H9 (cell line): ENCODE results near the gene SLC5A2. TPM values are rescaled to one million over a fixed set of nuclear protein-coding genes. Genes with fewer than 3 reads are reported as not detected.
A peak's percentile ranks its signal among the peaks of the same experiment; 100 is the strongest.

Experiments
- DNase-seq: peaks from one replicate; pipeline ENCODE4 v3.0.0-alpha.2; 2017
- H2AFZ ChIP-seq: one replicate; pipeline ENCODE4 v1.6.1; 2013; ENCODE audit warnings: mild to moderate bottlenecking, low read length, control low read depth, moderate library complexity
- H2AK5ac ChIP-seq: 2 replicates; pipeline ENCODE4 v1.6.1; 2013; ENCODE audit warnings: low read length, control low read depth, mixed read lengths; ENCODE audit not compliant: insufficient read length
- H2BK120ac ChIP-seq: one replicate; pipeline ENCODE4 v1.6.1; 2013; ENCODE audit warnings: low read depth, mild to moderate bottlenecking, low read length, control low read depth, inconsistent platforms; ENCODE audit not compliant: poor library complexity, severe bottlenecking
- H2BK12ac ChIP-seq: 2 replicates; pipeline ENCODE4 v1.6.1; 2013; ENCODE audit warnings: low read length, control low read depth, mixed read lengths, low read depth; ENCODE audit not compliant: insufficient read length
- H2BK15ac ChIP-seq: 2 replicates; pipeline ENCODE4 v1.6.1; 2013; ENCODE audit warnings: low read depth, low read length, control low read depth
- H2BK20ac ChIP-seq: one replicate; pipeline ENCODE4 v1.6.1; 2013; ENCODE audit warnings: low read depth, mild to moderate bottlenecking, low read length, control low read depth, inconsistent platforms; ENCODE audit not compliant: poor library complexity, severe bottlenecking
- H2BK5ac ChIP-seq: 2 replicates; pipeline ENCODE4 v1.6.1; 2013; ENCODE audit warnings: low read length, control low read depth, mixed read lengths; ENCODE audit not compliant: insufficient read length
- H3K14ac ChIP-seq: 2 replicates; pipeline ENCODE4 v1.6.1; 2013; ENCODE audit warnings: low read length, control low read depth; ENCODE audit not compliant: insufficient read depth
- H3K18ac ChIP-seq: 2 replicates; pipeline ENCODE4 v1.6.1; 2013; ENCODE audit warnings: low read depth, mild to moderate bottlenecking, mixed read lengths, low read length, control low read depth; ENCODE audit not compliant: insufficient read length
- H3K23ac ChIP-seq: 2 replicates; pipeline ENCODE4 v1.6.1; 2013; ENCODE audit warnings: low read length, control low read depth, mixed read lengths, low read depth; ENCODE audit not compliant: insufficient read length
- H3K23me2 ChIP-seq: 2 replicates; pipeline ENCODE4 v1.6.1; 2013; ENCODE audit warnings: low read depth, mild to moderate bottlenecking, mixed read lengths, low read length, control low read depth; ENCODE audit not compliant: insufficient read length, poor library complexity, severe bottlenecking
- H3K27ac ChIP-seq: 2 replicates; pipeline ENCODE4 v1.5.1; 2013; ENCODE audit warnings: low read length, control low read depth, mixed read lengths, low read depth; ENCODE audit not compliant: insufficient read length
- H3K27me3 ChIP-seq: 2 replicates; pipeline ENCODE4 v1.6.1; 2013; ENCODE audit warnings: low read length, control low read depth, inconsistent platforms; ENCODE audit not compliant: insufficient read depth
- H3K4ac ChIP-seq: 2 replicates; pipeline ENCODE4 v1.6.1; 2013; ENCODE audit warnings: low read depth, mild to moderate bottlenecking, control low read depth, inconsistent platforms, low read length, moderate library complexity
- H3K4me1 ChIP-seq: 2 replicates; pipeline ENCODE4 v1.6.1; 2013; ENCODE audit warnings: low read length, control low read depth, inconsistent platforms; ENCODE audit not compliant: insufficient read depth
- H3K4me2 ChIP-seq: 2 replicates; pipeline ENCODE4 v1.6.1; 2013; ENCODE audit warnings: low read length, control low read depth, mixed read lengths; ENCODE audit not compliant: insufficient read length, insufficient read depth
- H3K56ac ChIP-seq: 2 replicates; pipeline ENCODE4 v1.6.1; 2013; ENCODE audit warnings: low read depth, mild to moderate bottlenecking, mixed read lengths, low read length, control low read depth; ENCODE audit not compliant: insufficient read length
- H3K79me1 ChIP-seq: 2 replicates; pipeline ENCODE4 v1.6.1; 2013; ENCODE audit warnings: low read depth, mild to moderate bottlenecking, moderate library complexity, low read length, control low read depth, inconsistent platforms; ENCODE audit not compliant: insufficient read depth, poor library complexity, severe bottlenecking
- H3K79me2 ChIP-seq: 2 replicates; pipeline ENCODE4 v1.6.1; 2013; ENCODE audit warnings: low read length, control low read depth, inconsistent platforms; ENCODE audit not compliant: insufficient read depth
- H3K9ac ChIP-seq: 2 replicates; pipeline ENCODE4 v1.6.1; 2013; ENCODE audit warnings: low read length, control low read depth, mixed read lengths; ENCODE audit not compliant: insufficient read length; ENCODE audit errors: extremely low read depth
- H3K9me3 ChIP-seq: one replicate; pipeline ENCODE4 v1.6.1; 2013; ENCODE audit warnings: low read depth, low read length, inconsistent platforms; ENCODE audit not compliant: control insufficient read depth
- H3T11ph ChIP-seq: one replicate; pipeline ENCODE4 v1.6.1; 2013; ENCODE audit warnings: mild to moderate bottlenecking, low read length, control low read depth, inconsistent platforms
- H4K20me1 ChIP-seq: one replicate; pipeline ENCODE4 v1.6.1; 2013; ENCODE audit not compliant: control insufficient read depth, insufficient read length, insufficient read depth
- H4K5ac ChIP-seq: 2 replicates; pipeline ENCODE4 v1.6.1; 2013; ENCODE audit warnings: low read depth, mild to moderate bottlenecking, mixed read lengths, low read length, control low read depth; ENCODE audit not compliant: insufficient read length
- H4K8ac ChIP-seq: replicated peaks from 2 replicates; pipeline ENCODE4 v1.6.1; 2013; ENCODE audit warnings: low read length, control low read depth, mixed read lengths, low read depth; ENCODE audit not compliant: insufficient read length
- H4K91ac ChIP-seq: 2 replicates; pipeline ENCODE4 v1.6.1; 2013; ENCODE audit warnings: low read depth, mild to moderate bottlenecking, moderate library complexity, mixed read lengths, low read length, control low read depth; ENCODE audit not compliant: insufficient read length
- H3K27ac Mint-ChIP-seq, 3 experiments: 2 replicates in 2 of 3; 3 replicates in 1 of 3; pipeline ENCODE4 v1.8.0; 2020 to 2021; ENCODE audit warnings: mixed read lengths in 3 of 3, mild to moderate bottlenecking in 1 of 3, moderate library complexity in 1 of 3
- H3K27me3 Mint-ChIP-seq: 2 replicates; pipeline ENCODE4 v1.8.0; 2021; ENCODE audit warnings: low read depth, mild to moderate bottlenecking, moderate library complexity, mixed read lengths
- H3K36me3 Mint-ChIP-seq, 3 experiments: 2 replicates in 2 of 3; 3 replicates in 1 of 3; pipeline ENCODE4 v1.8.0; 2020 to 2021; ENCODE audit warnings: low read depth in 3 of 3, mixed read lengths in 3 of 3; ENCODE audit not compliant: insufficient read depth in 1 of 3
- H3K4me1 Mint-ChIP-seq, 2 experiments: 2 replicates each; pipeline ENCODE4 v1.8.0; 2020; ENCODE audit warnings: mixed read lengths in 2 of 2
- H3K4me3 Mint-ChIP-seq, 2 experiments: 2 replicates in 1 of 2; 3 replicates in 1 of 2; pipeline ENCODE4 v1.8.0; 2020 to 2021; ENCODE audit warnings: mild to moderate bottlenecking in 2 of 2, mixed read lengths in 2 of 2, moderate library complexity in 1 of 2
- H3K9me3 Mint-ChIP-seq, 2 experiments: 2 replicates in 1 of 2; 3 replicates in 1 of 2; pipeline ENCODE4 v1.8.0; 2020; ENCODE audit warnings: mild to moderate bottlenecking in 2 of 2, mixed read lengths in 2 of 2, moderate library complexity in 1 of 2
- WGBS: extraction: QIAGEN DNeasy Blood & Tissue Kit; methylation state at CpG from one replicate; pipeline ENCODE4 v1.1.7; 2013; ENCODE audit warnings: missing lambda C conversion rate, low lambda C conversion rate, mixed read lengths; ENCODE audit not compliant: insufficient read length; ENCODE audit errors: extremely low coverage; 5-methylcytosine and 5-hydroxymethylcytosine counted together
- long read RNA-seq: library from polyadenylated mRNA; unstranded; transcript quantifications from one replicate; pipeline ENCODE4 v2.0.0, GENCODE V29; 2020
- total RNA-seq: library from RNA; stranded (reverse); gene quantifications from 2 replicates; pipeline ENCODE4 v1.2.1, GENCODE V29; 2021
- TF ChIP-seq, protein P1 (sequence below): fragments of 200-600 bp; sonication (generic); conservative IDR thresholded peaks from 3 replicates; pipeline ENCODE4 v1.8.0; 2021; ENCODE audit warnings: antibody characterized with exemption, mild to moderate bottlenecking

SLC5A2 gene
- 0.52 and 1.3 TPM in 2 replicates for total RNA-seq
- long read RNA-seq, partial matches to known transcripts = 0 of 1 reads
- long read RNA-seq, other reads (novel, unspliced or antisense) = 1 of 1 reads

DNA sequence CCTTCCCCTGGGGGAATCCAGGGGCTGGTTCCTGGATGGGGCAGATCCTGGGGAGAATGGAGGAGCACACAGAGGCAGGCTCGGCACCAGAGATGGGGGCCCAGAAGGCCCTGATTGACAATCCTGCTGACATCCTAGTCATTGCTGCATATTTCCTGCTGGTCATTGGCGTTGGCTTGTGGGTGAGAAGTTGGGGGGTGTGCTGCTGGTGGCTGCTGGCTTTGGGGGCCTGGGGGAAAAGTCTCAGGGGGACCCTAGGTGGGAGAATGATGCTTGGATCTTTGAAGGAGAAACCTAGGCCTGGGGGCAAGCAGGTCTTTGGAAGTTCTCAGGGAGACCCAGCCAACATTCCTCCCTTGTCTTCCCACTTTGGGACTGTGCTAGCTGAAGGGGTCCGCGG, at the start of gene SLC5A2:
Gene SLC5A2, plus strand, starts transcription at position 43 of the 400 bp plus-strand sequence. Its CDS starts 14 bp downstream, at position 57.
- H2AK5ac ChIP-seq = no peak within 1 kb of the TSS
- H3K9ac ChIP-seq = no peak within 1 kb of the TSS
- no peak within 1 kb of the TSS for H2BK12ac ChIP-seq
- no peak within 1 kb of the TSS for H3K18ac ChIP-seq
- no peak within 1 kb of the TSS for H3K4ac ChIP-seq
- no peak within 1 kb of the TSS for H3K4me2 ChIP-seq
- no peaks in the 10 kb centered on the region for H3K9me3 ChIP-seq
- Mint-ChIP-seq H3K4me3 (0 out of 5 replicates have a peak within 1 kb of the TSS, but pooled peaks of 1 of the 2 experiments have one; percentile 7), H3K27ac (no peak within 1 kb of the TSS), H3K9me3 (no peaks in the 10 kb centered on the region; a peak in 1 of 5 replicates), H3K36me3 (no peaks in the 10 kb centered on the region; a peak in 2 of 7 replicates), H3K4me1 (peaks cover 9 to 12% of the 10 kb centered on the region in 2 experiments), H3K27me3 (peaks cover 85% of the 10 kb centered on the region)
- H4K91ac ChIP-seq = no peak within 1 kb of the TSS
- H3K56ac ChIP-seq = no peak within 1 kb of the TSS
- H3K27me3 ChIP-seq = peaks cover 11% of the 10 kb centered on the region; the same call in 1 of the 2 replicates
- no peak within 1 kb of the TSS for H2BK20ac ChIP-seq
- no peak within 1 kb of the TSS for H4K5ac ChIP-seq
- no peak for DNase-seq
- no peaks in the 10 kb centered on the region for H3K4me1 ChIP-seq
- H3T11ph ChIP-seq = no peak within 1 kb of the TSS
- H3K23ac ChIP-seq = no peak within 1 kb of the TSS
- TF ChIP-seq, protein P1, sequence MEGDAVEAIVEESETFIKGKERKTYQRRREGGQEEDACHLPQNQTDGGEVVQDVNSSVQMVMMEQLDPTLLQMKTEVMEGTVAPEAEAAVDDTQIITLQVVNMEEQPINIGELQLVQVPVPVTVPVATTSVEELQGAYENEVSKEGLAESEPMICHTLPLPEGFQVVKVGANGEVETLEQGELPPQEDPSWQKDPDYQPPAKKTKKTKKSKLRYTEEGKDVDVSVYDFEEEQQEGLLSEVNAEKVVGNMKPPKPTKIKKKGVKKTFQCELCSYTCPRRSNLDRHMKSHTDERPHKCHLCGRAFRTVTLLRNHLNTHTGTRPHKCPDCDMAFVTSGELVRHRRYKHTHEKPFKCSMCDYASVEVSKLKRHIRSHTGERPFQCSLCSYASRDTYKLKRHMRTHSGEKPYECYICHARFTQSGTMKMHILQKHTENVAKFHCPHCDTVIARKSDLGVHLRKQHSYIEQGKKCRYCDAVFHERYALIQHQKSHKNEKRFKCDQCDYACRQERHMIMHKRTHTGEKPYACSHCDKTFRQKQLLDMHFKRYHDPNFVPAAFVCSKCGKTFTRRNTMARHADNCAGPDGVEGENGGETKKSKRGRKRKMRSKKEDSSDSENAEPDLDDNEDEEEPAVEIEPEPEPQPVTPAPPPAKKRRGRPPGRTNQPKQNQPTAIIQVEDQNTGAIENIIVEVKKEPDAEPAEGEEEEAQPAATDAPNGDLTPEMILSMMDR = no peak
- no peak within 1 kb of the TSS for H2BK120ac ChIP-seq
- H2BK15ac ChIP-seq = no peak within 1 kb of the TSS
- no CpG with 5 or more reads among the region's 4 CpGs for WGBS
- H4K20me1 ChIP-seq = no peaks in the 10 kb centered on the region
- peaks cover 5% of the 10 kb centered on the region for H3K23me2 ChIP-seq
- no peaks in the 10 kb centered on the region for H3K79me2 ChIP-seq
- no peak within 1 kb of the TSS for H2AFZ ChIP-seq
- H3K27ac ChIP-seq = no peak within 1 kb of the TSS
- H4K8ac ChIP-seq = no peak within 1 kb of the TSS
- H2BK5ac ChIP-seq = no peak within 1 kb of the TSS
- no peaks in the 10 kb centered on the region for H3K79me1 ChIP-seq
- H3K14ac ChIP-seq = no peak within 1 kb of the TSS
